SK-N-SH treated with all-trans-retinoic acid at 6 μM for 48 hours (cell line): ENCODE results near the gene MCM3.

ENCODE experiments used
- ARNTL ChIP-seq: fragments of 450-650 bp; formaldehyde crosslinking; IDR thresholded peaks from 2 replicates; pipeline ENCODE4 v1.5.0; 2020; ENCODE audit warnings: low read depth, mild to moderate bottlenecking, moderate library complexity, borderline replicate concordance
- CSDC2 ChIP-seq: fragments of 250-450 bp; sonication (Bioruptor Pico); IDR thresholded peaks from 2 replicates; pipeline ENCODE4 v1.5.0; 2020; ENCODE audit warnings: mild to moderate bottlenecking, moderate library complexity
- ISL1 ChIP-seq: fragments of 250-450 bp; sonication (Bioruptor Pico); IDR thresholded peaks from 2 replicates; pipeline ENCODE4 v2.1.2; 2022; ENCODE audit warnings: mild to moderate bottlenecking, moderate library complexity
- POU6F1 ChIP-seq: fragments of 250-450 bp; sonication (Bioruptor Pico); IDR thresholded peaks from 2 replicates; pipeline ENCODE4 v1.8.0; 2021; ENCODE audit warnings: low read depth, mild to moderate bottlenecking, moderate library complexity, borderline replicate concordance
- RARB ChIP-seq: fragments of 250-450 bp; sonication (Bioruptor Pico); IDR thresholded peaks from 2 replicates; pipeline ENCODE4 v1.8.0; 2021; ENCODE audit warnings: mild to moderate bottlenecking, moderate library complexity
- ZNF565 ChIP-seq: fragments of 450-650 bp; formaldehyde crosslinking; conservative IDR thresholded peaks from 2 replicates; pipeline ENCODE4 v1.5.0; 2020; ENCODE audit warnings: low read depth, mild to moderate bottlenecking, moderate library complexity
- ZNF8 ChIP-seq: fragments of 450-650 bp; formaldehyde crosslinking; IDR thresholded peaks from 2 replicates; pipeline ENCODE4 v1.5.0; 2020; ENCODE audit warnings: mild to moderate bottlenecking, moderate library complexity

- TF ChIP-seq ZNF8 (no peak), ISL1 (CRISPR knock-in tag) (no peak), ZNF565 (CRISPR knock-in tag) (no peak), ARNTL (no peak), CSDC2 (no peak), POU6F1 (CRISPR knock-in tag) (no peak), RARB (CRISPR knock-in tag) (no peak)
These were observed 26.4 kb upstream of the MCM3 start for GRCh38 chr6:52310932-52311331.
